ENCODE data around the gene LRFN4.
"Not testable (repeated sequence)": the region's sequence is repeated elsewhere in the genome, so short reads cannot be mapped to it uniquely, and the experiment has no call there.

Gene LRFN4

DNA sequence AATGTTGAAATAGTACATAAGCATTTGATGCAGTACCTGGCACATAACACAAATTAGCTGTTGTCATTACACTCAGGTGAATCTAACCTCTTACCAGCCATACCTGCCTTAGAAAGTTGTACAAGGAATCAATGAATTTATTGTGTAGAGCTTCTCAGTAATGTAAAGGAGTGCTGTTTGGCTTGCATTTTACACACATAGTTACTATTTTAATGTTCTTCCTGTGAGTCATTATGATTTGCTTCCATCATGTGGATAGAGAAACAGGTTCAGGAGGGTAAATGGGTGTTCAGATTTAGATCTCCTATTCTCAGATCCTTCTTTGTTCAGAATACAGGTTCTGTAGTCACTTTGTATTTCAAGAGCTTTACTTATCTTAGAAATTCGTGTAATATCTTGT lies 41.2 kb upstream of the LRFN4 start:
- ATAC-seq: peak; percentile 58; the same call in 1 of the 3 replicates
- no peak for TF ChIP-seq ZFP3 (CRISPR knock-in tag; IDR thresholded peaks at IDR 0.05)
- TF ChIP-seq, protein P1, sequence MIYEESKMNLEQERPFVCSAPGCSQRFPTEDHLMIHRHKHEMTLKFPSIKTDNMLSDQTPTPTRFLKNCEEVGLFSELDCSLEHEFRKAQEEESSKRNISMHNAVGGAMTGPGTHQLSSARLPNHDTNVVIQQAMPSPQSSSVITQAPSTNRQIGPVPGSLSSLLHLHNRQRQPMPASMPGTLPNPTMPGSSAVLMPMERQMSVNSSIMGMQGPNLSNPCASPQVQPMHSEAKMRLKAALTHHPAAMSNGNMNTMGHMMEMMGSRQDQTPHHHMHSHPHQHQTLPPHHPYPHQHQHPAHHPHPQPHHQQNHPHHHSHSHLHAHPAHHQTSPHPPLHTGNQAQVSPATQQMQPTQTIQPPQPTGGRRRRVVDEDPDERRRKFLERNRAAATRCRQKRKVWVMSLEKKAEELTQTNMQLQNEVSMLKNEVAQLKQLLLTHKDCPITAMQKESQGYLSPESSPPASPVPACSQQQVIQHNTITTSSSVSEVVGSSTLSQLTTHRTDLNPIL (CRISPR knock-in tag; IDR thresholded peaks at IDR 0.05; ENCODE audit: low read depth): no peak

DNA sequence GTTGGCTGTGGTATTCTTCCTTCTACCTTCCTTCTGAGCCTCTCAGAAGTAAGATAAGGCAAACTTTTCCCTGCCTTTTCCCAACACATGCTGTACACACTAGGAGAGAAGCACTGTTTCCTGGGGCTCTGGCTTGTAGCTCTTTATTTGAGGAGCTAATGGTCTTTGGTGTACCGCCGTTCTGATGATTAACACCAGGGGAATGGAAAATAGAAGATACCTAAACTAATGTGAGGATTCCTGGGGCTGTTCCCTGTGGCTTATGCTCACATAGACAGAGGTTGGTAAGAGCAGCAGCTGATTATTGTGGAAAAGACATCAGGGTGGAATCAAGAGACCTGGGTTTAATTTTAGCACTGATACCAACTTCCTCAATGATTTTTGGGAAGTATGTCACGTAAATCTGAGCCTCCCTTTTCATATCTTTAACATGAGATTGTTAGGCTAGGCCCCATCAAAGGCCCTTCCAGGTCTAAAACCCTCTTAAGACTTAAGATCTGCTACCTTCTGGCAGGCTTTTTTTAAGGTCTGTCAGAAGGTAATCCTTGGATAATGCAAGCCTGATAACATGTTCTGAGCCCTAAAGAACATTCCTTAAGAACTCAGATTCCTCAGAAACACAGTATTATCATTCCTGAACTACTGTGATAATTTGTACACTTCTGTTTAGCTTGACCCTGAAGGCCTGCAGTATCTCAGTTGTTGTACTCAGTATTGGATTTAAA lies 38.5 kb upstream of the LRFN4 start:
- ATAC-seq: no peak
- no peak for TF ChIP-seq TSHZ2 (CRISPR knock-in tag; IDR thresholded peaks at IDR 0.05)
- no peak for TF ChIP-seq ESRRG (CRISPR knock-in tag; IDR thresholded peaks at IDR 0.05)

GRCh38 chr11:66820381-66820780 lies 36.5 kb upstream of the LRFN4 start:
- TF ChIP-seq, protein P1 (CRISPR knock-in tag; IDR thresholded peaks at IDR 0.05; ENCODE audit: low read depth): no peak
- TF ChIP-seq ZNF70 (CRISPR knock-in tag; IDR thresholded peaks at IDR 0.05) (no peak), RARB (CRISPR knock-in tag; IDR thresholded peaks at IDR 0.05) (no peak)
- no peak for ATAC-seq

- no peak for TF ChIP-seq GLIS3 (CRISPR knock-in tag; IDR thresholded peaks at IDR 0.05)
- TF ChIP-seq PATZ1 (CRISPR knock-in tag; IDR thresholded peaks at IDR 0.05; ENCODE audit: borderline replicate concordance): no peak
- no peak for TF ChIP-seq ZC3H10 (CRISPR knock-in tag; IDR thresholded peaks at IDR 0.05)
- no peak for TF ChIP-seq CSDC2 (CRISPR knock-in tag; IDR thresholded peaks at IDR 0.05)
- TF ChIP-seq BACH2 (CRISPR knock-in tag; IDR thresholded peaks at IDR 0.05; ENCODE audit: borderline replicate concordance): no peak
- no peak for TF ChIP-seq ARNTL (CRISPR knock-in tag; IDR thresholded peaks at IDR 0.05; ENCODE audit: borderline replicate concordance, low read depth)
- TF ChIP-seq ESRRG (CRISPR knock-in tag; IDR thresholded peaks at IDR 0.05): no peak
- TF ChIP-seq SNAI2 (CRISPR knock-in tag; IDR thresholded peaks at IDR 0.05): no peak
- no peak for ATAC-seq
Measured at GRCh38 chr11:66820901-66821300, 36.0 kb upstream of the LRFN4 start.

GRCh38 chr11:66823700-66824099 lies 33.2 kb upstream of the LRFN4 start:
- TF ChIP-seq BACH2 (CRISPR knock-in tag; IDR thresholded peaks at IDR 0.05; ENCODE audit: borderline replicate concordance): no peak
- TF ChIP-seq RARB (CRISPR knock-in tag; IDR thresholded peaks at IDR 0.05): no peak
- no peak for TF ChIP-seq TCF4 (CRISPR knock-in tag; IDR thresholded peaks at IDR 0.05; ENCODE audit: borderline replicate concordance)
- TF ChIP-seq TOX (CRISPR knock-in tag; IDR thresholded peaks at IDR 0.05; ENCODE audit: borderline replicate concordance): no peak
- TF ChIP-seq PATZ1 (CRISPR knock-in tag; IDR thresholded peaks at IDR 0.05; ENCODE audit: borderline replicate concordance): no peak
- no peak for TF ChIP-seq ZNF565 (CRISPR knock-in tag; conservative IDR thresholded peaks at IDR 0.05; ENCODE audit: low read depth)
- ATAC-seq: no peak

DNA sequence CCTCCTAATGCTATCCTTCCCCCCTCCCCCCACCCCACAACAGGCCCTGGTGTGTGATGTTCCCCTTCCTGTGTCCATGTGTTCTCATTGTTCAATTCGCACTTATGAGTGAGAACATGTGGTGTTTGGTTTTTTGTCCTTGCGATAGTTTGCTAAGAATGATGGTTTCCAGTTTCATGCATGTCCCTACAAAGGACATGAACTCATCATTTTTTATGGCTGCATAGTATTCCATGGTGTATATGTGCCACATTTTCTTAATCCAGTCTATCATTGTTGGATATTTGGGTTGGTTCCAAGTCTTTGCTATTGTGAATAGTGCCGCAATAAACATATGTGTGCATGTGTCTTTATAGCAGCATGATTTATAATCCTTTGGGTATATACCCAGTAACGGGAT lies 32.3 kb upstream of the LRFN4 start:
- not testable (repeated sequence) for ATAC-seq

All from SK-N-SH treated with all-trans-retinoic acid at 6 μM for 48 hours (cell line).